K562 (cell line): ENCODE measurements around the gene OR7G1. TPM values are rescaled to one million over a fixed set of nuclear protein-coding genes. Genes with fewer than 3 reads are reported as not detected.

Experiments
- ATAC-seq: fragments of 200-7000 bp; cut with Tn5 transposase; 3 replicates; pipeline ENCODE4 v1.9.1; 2020; ENCODE audit warnings: moderate library complexity
- BruUV-seq: library from RNA; stranded (reverse); fragments of 400-500 nt; replicated peaks from 2 replicates; lab custom pipeline; 2021; lab: Mats Ljungman, UMichigan
- CTCF ChIA-PET: fragments of 300-600 bp; formaldehyde crosslinking; extraction: SDS; loops from one replicate; lab custom pipeline; 2021; ENCODE audit warnings: low intra/inter-chr PET ratio; lab: Yijun Ruan, JAX
- POLR2A ChIA-PET: fragments of 300-600, 350-650 bp; sonication (Branson Sonifier 250); formaldehyde crosslinking; extraction: SDS; loops from one replicate; lab custom pipeline; 2021; ENCODE audit warnings: antibody characterized with exemption, inconsistent platforms; lab: Yijun Ruan, JAX
- DNase-seq, 4 experiments: peaks; one replicate each; pipeline versions ENCODE4 v3.0.0 to v3.0.0-alpha.2; 2011 to 2018; ENCODE audit warnings: low spot score in 3 of 4, mixed read lengths in 3 of 4; ENCODE audit errors: extremely low read depth in 1 of 4
- FAIRE-seq: peaks from 2 replicates; lab custom pipeline; 2011; peaks lifted over from hg19 to GRCh38; lab: Jason Lieb, UNC
- H2AFZ ChIP-seq: 2 replicates; pipeline ENCODE4 v1.6.0; 2011; ENCODE audit warnings: low read depth, low read length, control low read depth, inconsistent platforms
- H3K27ac ChIP-seq: fragments of 200-600 bp; 3 replicates; pipeline ENCODE4 v1.8.0; 2011; ENCODE audit warnings: low read depth, mild to moderate bottlenecking, control low read depth, inconsistent platforms, low read length, moderate library complexity, mixed read lengths; ENCODE audit errors: extremely low read depth
- H3K27me3 ChIP-seq, 2 experiments: fragments of 300-600 bp in 1 of 2; 2 replicates in 1 of 2; 3 replicates in 1 of 2; pipeline versions ENCODE4 v1.6.0 to v1.8.0; 2011; ENCODE audit warnings: inconsistent platforms in 2 of 2, low read length in 2 of 2, mild to moderate bottlenecking in 1 of 2, mixed read lengths in 1 of 2, moderate library complexity in 1 of 2; ENCODE audit not compliant: control insufficient read depth in 2 of 2, insufficient read depth in 2 of 2
- H3K36me3 ChIP-seq: fragments of 300-600 bp; 3 replicates; pipeline ENCODE4 v1.8.0; 2011; ENCODE audit warnings: mild to moderate bottlenecking, low read length, inconsistent platforms; ENCODE audit not compliant: control insufficient read depth, insufficient read depth
- H3K4me1 ChIP-seq, 2 experiments: fragments of 200-600 bp in 1 of 2; replicated peaks in 1 of 2; 2 replicates in 1 of 2; 3 replicates in 1 of 2; pipeline versions ENCODE4 v1.5.1 to v1.8.0; 2011; ENCODE audit warnings: inconsistent platforms in 2 of 2, low read length in 2 of 2, mild to moderate bottlenecking in 1 of 2, mixed read lengths in 1 of 2, moderate library complexity in 1 of 2; ENCODE audit not compliant: control insufficient read depth in 2 of 2, insufficient read depth in 2 of 2
- H3K4me2 ChIP-seq: 2 replicates; pipeline ENCODE4 v1.6.1; 2011; ENCODE audit warnings: low read length, control low read depth, inconsistent platforms, mixed read lengths; ENCODE audit not compliant: insufficient read depth
- H3K4me3 ChIP-seq: fragments of 200-600 bp; sonication (generic), shearing (Covaris generic); 2 replicates; pipeline ENCODE4 v1.5.1; 2016; ENCODE audit warnings: control low read depth, inconsistent platforms
- H3K79me2 ChIP-seq: fragments of 200-600 bp; 3 replicates; pipeline ENCODE4 v1.8.0; 2011; ENCODE audit warnings: low read length, inconsistent platforms; ENCODE audit not compliant: control insufficient read depth, insufficient read depth
- H3K9ac ChIP-seq, 2 experiments: 2 replicates each; pipeline versions ENCODE4 v1.6.0 to v1.6.1; 2011; ENCODE audit warnings: low read depth in 2 of 2, low read length in 2 of 2, control low read depth in 1 of 2, inconsistent platforms in 1 of 2, mild to moderate bottlenecking in 1 of 2, mixed read lengths in 1 of 2; ENCODE audit not compliant: insufficient read depth in 1 of 2
- H3K9me1 ChIP-seq: one replicate; pipeline ENCODE4 v1.6.0; 2011; ENCODE audit warnings: inconsistent platforms, mild to moderate bottlenecking, low read length, moderate library complexity; ENCODE audit not compliant: control insufficient read depth, insufficient read depth
- H3K9me3 ChIP-seq: replicated peaks from 2 replicates; pipeline ENCODE4 v1.5.1; 2011; ENCODE audit warnings: low read depth, low read length, inconsistent platforms; ENCODE audit not compliant: control insufficient read depth, insufficient read depth
- H4K20me1 ChIP-seq: replicated peaks from 2 replicates; pipeline ENCODE4 v1.6.1; 2011; ENCODE audit warnings: low read length, inconsistent platforms, mixed read lengths; ENCODE audit not compliant: control insufficient read depth, insufficient read depth
- ARID1B ChIP-seq: fragments of 450-650 bp; IDR thresholded peaks from 2 replicates; pipeline ENCODE4 v1.6.1; 2016; ENCODE audit warnings: antibody characterized with exemption, mild to moderate bottlenecking, inconsistent platforms
- CBFA2T3 ChIP-seq: fragments of 450-650 bp; IDR thresholded peaks from 2 replicates; pipeline ENCODE4 v1.6.1; 2017
- DPF2 ChIP-seq: fragments of 450-650 bp; IDR thresholded peaks from 2 replicates; pipeline ENCODE4 v1.6.1; 2016
- EP300 ChIP-seq: IDR thresholded peaks from 2 replicates; pipeline ENCODE4 v1.6.1; 2012; ENCODE audit warnings: low read length, improper control_type of control experiment
- FOXK1 ChIP-seq: sonication (generic); formaldehyde crosslinking; IDR thresholded peaks from 2 replicates; pipeline ENCODE4 v1.8.0; 2022; ENCODE audit warnings: missing genetic modification reagents, mild to moderate bottlenecking, borderline replicate concordance
- MBD2 ChIP-seq: sonication (generic); IDR thresholded peaks from 2 replicates; pipeline ENCODE4 v1.6.1; 2016; ENCODE audit warnings: low read depth, borderline replicate concordance
- NCOA6 ChIP-seq: fragments of 450-650 bp; IDR thresholded peaks from 2 replicates; pipeline ENCODE4 v1.6.1; 2017; ENCODE audit warnings: mild to moderate bottlenecking
- NR1H2 ChIP-seq: sonication (generic); formaldehyde crosslinking; IDR thresholded peaks from 2 replicates; pipeline ENCODE4 v1.4.0; 2020; ENCODE audit warnings: mild to moderate bottlenecking, missing genetic modification reagents
- TCF7 ChIP-seq: sonication (generic); IDR thresholded peaks from 2 replicates; pipeline ENCODE4 v1.6.1; 2016; ENCODE audit warnings: antibody characterized with exemption, borderline replicate concordance
- YY1 ChIP-seq, 3 experiments: IDR thresholded peaks; 2 replicates each; pipeline ENCODE4 v1.6.1; 2011; ENCODE audit warnings: low read length in 2 of 3, mild to moderate bottlenecking in 2 of 3, moderate library complexity in 2 of 3, borderline replicate concordance in 1 of 3, control low read depth in 1 of 3, low read depth in 1 of 3; ENCODE audit not compliant: insufficient read depth in 3 of 3, insufficient replicate concordance in 2 of 3, control insufficient read depth in 1 of 3, insufficient read length in 1 of 3; ENCODE audit errors: extremely low read depth in 1 of 3
- ZNF384 ChIP-seq: IDR thresholded peaks from 2 replicates; pipeline ENCODE4 v1.6.1; 2012; ENCODE audit warnings: low read depth, low read length, improper control_type of control experiment
- ZNF644 ChIP-seq: fragments of 200-800 bp; sonication (Bioruptor generic); IDR thresholded peaks from 2 replicates; pipeline ENCODE4 v1.6.1; 2016; ENCODE audit warnings: low read depth, missing genetic modification characterization, missing compliant biosample characterization
- ZSCAN32 ChIP-seq: fragments of 450-650 bp; formaldehyde crosslinking; IDR thresholded peaks from 2 replicates; pipeline ENCODE4 v1.4.0; 2020; ENCODE audit warnings: mild to moderate bottlenecking, moderate library complexity
- WGBS: fragments of 100-300 bp; shearing (Covaris generic); methylation state at CpG from one replicate; pipeline ENCODE4 v1.1.6; 2016; ENCODE audit warnings: low coverage, mixed read lengths; ENCODE audit not compliant: insufficient coverage; ENCODE audit errors: missing lambda C conversion rate; 5-methylcytosine and 5-hydroxymethylcytosine counted together
- in situ Hi-C: fragments of 300-500 bp; cut with MboI; formaldehyde crosslinking; loops from 4 replicates; pipeline ENCODE4 v1.15.0; 2018; ENCODE audit warnings: inconsistent platforms, mixed read lengths
- intact Hi-C: fragments of 100-400 bp; cut with micrococcal nuclease; formaldehyde crosslinking; loops from 2 replicates; pipeline ENCODE4 v1.14.2; 2022
- polyA plus RNA-seq, 8 experiments: library from polyadenylated mRNA; depleted of rRNA in 4 of 8; stranded (reverse) in 5 of 8; unstranded in 3 of 8; fragments of >200 nt; fragmentation: Nextera tagmentation in 2 of 8; fragmentation: Illumina TruSeq in 1 of 8; extraction: Ambion mirVana in 2 of 8; extraction: Trizol in 1 of 8; gene quantifications; 2 replicates each; pipeline versions ENCODE4 v1.2.1 to v1.2.3, GENCODE V29; 2011 to 2014; ENCODE audit warnings: inconsistent platforms in 1 of 8, missing spikeins in 1 of 8
- total RNA-seq, 7 experiments: library from RNA; depleted of rRNA in 6 of 7; stranded (reverse); fragments of >200 nt in 6 of 7; fragmentation: Illumina TruSeq in 2 of 7; extraction: Trizol in 2 of 7; gene quantifications; 2 replicates each; pipeline versions ENCODE4 v1.2.1 to v1.2.3, GENCODE V29; 2011 to 2021; ENCODE audit warnings: low replicate concordance in 1 of 7
- TF ChIP-seq, protein P1 (sequence below), 2 experiments: fragments of 450-650 bp in 1 of 2; sonication (generic) in 1 of 2; formaldehyde crosslinking in 1 of 2; IDR thresholded peaks in 1 of 2; conservative IDR thresholded peaks in 1 of 2; 2 replicates each; pipeline versions ENCODE4 v1.6.1 to v1.8.1; 2016 to 2023; ENCODE audit warnings: mild to moderate bottlenecking in 2 of 2, moderate library complexity in 2 of 2, inconsistent platforms in 1 of 2, missing genetic modification reagents in 1 of 2
- TF ChIP-seq, protein P2 (sequence below): sonication (generic); formaldehyde crosslinking; IDR thresholded peaks from 2 replicates; pipeline ENCODE4 v1.8.0; 2022; ENCODE audit warnings: missing genetic modification reagents, mild to moderate bottlenecking, borderline replicate concordance
- TF ChIP-seq, protein P3 (sequence below): fragments of 200-800 bp; sonication (Bioruptor generic); IDR thresholded peaks from 2 replicates; pipeline ENCODE4 v1.6.1; 2017; ENCODE audit warnings: missing genetic modification characterization, missing compliant biosample characterization

OR7G1 gene
- total and polyA plus RNA-seq, 9 of the 15 experiments (the other 6 are each of a cell fraction or from before 2014, with no cell fraction given), result not detected

DNA sequence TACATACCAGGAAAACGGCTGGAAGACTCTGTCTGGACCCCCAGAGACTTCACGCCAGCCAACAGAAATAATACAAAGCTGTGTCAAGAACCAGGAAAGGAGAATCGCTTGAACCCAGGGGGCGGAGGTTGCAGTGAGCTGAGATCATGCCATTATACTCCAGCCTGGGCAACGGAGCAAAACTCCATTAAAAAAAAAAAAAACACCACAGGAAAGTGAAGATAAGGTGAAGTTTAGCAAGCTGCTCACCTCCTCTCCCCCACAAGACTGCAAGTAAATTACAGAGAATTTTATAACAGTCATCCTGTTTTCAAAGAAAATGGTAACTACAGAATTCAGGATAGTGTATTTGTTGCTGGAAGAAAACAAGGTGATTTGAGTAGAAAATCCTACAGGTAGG, 984 bp upstream of the OR7G1 start:
- DNase-seq (peak in 1 of 4 experiments; percentile 16), FAIRE-seq (peak; percentile 32), ATAC-seq (peak; percentile 56)
- peak overlapping the region; percentile 75 for H2AFZ ChIP-seq
- no peaks in the 10 kb centered on the region for H3K36me3 ChIP-seq
- no peaks in the 10 kb centered on the region for H3K79me2 ChIP-seq
- intact Hi-C loops (no loop called here), in situ Hi-C loops (no loop called here)
- no peaks in the 10 kb centered on the region for H3K9me1 ChIP-seq
- TF ChIP-seq DPF2 (0 out of 2 replicates have a peak, but pooled peaks have one; percentile 28), TCF7 (no peak), EP300 (peak; percentile 58; the same call in 1 of the 2 replicates), NCOA6 (no peak), ZNF644 (tag) (no peak), YY1 (IDR thresholded peaks at IDR 0.05; ENCODE audit: borderline replicate concordance in 1 of 3, control insufficient read depth in 1 of 3, extremely low read depth in 1 of 3, insufficient read depth in 3 of 3, insufficient read length in 1 of 3, insufficient replicate concordance in 2 of 3, low read depth in 1 of 3, low read length in 2 of 3) (no peak), ZNF384 (peak; percentile 70), MBD2 (no peak), NR1H2 (no peak), CBFA2T3 (peak; percentile 61), ARID1B (0 out of 2 replicates have a peak, but pooled peaks have one; percentile 17), FOXK1 (CRISPR knock-in tag) (no peak), ZSCAN32 (CRISPR knock-in tag) (no peak)
- TF ChIP-seq, protein P1, sequence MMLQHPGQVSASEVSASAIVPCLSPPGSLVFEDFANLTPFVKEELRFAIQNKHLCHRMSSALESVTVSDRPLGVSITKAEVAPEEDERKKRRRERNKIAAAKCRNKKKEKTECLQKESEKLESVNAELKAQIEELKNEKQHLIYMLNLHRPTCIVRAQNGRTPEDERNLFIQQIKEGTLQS (IDR thresholded peaks at IDR 0.05), result no peak
- TF ChIP-seq, protein P1 (CRISPR knock-in tag; conservative IDR thresholded peaks at IDR 0.05), result no peak
- TF ChIP-seq, protein P2, sequence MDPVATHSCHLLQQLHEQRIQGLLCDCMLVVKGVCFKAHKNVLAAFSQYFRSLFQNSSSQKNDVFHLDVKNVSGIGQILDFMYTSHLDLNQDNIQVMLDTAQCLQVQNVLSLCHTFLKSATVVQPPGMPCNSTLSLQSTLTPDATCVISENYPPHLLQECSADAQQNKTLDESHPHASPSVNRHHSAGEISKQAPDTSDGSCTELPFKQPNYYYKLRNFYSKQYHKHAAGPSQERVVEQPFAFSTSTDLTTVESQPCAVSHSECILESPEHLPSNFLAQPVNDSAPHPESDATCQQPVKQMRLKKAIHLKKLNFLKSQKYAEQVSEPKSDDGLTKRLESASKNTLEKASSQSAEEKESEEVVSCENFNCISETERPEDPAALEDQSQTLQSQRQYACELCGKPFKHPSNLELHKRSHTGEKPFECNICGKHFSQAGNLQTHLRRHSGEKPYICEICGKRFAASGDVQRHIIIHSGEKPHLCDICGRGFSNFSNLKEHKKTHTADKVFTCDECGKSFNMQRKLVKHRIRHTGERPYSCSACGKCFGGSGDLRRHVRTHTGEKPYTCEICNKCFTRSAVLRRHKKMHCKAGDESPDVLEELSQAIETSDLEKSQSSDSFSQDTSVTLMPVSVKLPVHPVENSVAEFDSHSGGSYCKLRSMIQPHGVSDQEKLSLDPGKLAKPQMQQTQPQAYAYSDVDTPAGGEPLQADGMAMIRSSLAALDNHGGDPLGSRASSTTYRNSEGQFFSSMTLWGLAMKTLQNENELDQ (CRISPR knock-in tag), result no peak
- TF ChIP-seq, protein P3, sequence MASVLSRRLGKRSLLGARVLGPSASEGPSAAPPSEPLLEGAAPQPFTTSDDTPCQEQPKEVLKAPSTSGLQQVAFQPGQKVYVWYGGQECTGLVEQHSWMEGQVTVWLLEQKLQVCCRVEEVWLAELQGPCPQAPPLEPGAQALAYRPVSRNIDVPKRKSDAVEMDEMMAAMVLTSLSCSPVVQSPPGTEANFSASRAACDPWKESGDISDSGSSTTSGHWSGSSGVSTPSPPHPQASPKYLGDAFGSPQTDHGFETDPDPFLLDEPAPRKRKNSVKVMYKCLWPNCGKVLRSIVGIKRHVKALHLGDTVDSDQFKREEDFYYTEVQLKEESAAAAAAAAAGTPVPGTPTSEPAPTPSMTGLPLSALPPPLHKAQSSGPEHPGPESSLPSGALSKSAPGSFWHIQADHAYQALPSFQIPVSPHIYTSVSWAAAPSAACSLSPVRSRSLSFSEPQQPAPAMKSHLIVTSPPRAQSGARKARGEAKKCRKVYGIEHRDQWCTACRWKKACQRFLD (CRISPR knock-in tag), result no peak
- H4K20me1 ChIP-seq, result no peaks in the 10 kb centered on the region
- no peaks in the 10 kb centered on the region for H3K9me3 ChIP-seq
- BruUV-seq, result no TSS peak
- peak overlapping the region; percentile 2; the same call in 1 of the 2 replicates for H3K4me3 ChIP-seq
- no peak overlapping the region for H3K27ac ChIP-seq
- H3K4me2 ChIP-seq, result peak overlapping the region; percentile 40
- no peak overlapping the region for H3K9ac ChIP-seq
- WGBS, result 2% methylated on average over 5 of the region's 5 CpGs
- peaks cover 12% of the 10 kb centered on the region in 2 experiments; a peak in 4 of 5 replicates for H3K4me1 ChIP-seq
- POLR2A ChIA-PET, result interaction anchor here (0.7 kb wide), 1 partner anchor 10 kb away, joined by 3 read pairs; no protein-coding TSS in a partner anchor
- CTCF ChIA-PET, result interaction anchor here (0.5 kb wide), 1 partner anchor 11 kb away, joined by 3 read pairs; no protein-coding TSS in a partner anchor
- no peaks in the 10 kb centered on the region for H3K27me3 ChIP-seq
